ENCODE results near the gene TOR1A.
"Not testable (repeated sequence)": the region's sequence is repeated elsewhere in the genome, so short reads cannot be mapped to it uniquely, and the experiment has no call there.

The TOR1A gene

DNA sequence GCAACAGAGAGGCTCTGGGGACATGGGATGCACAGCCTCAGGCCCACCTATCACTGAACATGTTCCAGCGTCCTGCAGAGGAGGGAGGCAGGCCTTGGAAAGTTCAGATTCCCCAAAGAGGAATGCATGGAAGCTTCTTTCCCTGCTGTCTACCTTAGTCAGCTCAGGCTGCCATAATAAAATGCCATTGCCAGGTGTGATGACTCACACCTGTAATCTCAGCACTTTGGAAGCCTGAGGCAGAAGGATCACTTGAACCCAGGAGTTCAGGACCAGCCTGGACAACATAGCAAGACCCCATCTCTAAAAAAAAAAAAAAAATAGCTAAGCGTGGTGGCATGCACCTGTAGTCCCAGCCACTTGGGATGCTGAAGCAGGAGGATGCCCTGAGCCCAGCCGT is 45.5 kb downstream of the TOR1A start:
- TF ChIP-seq CTCF (IDR thresholded peaks at IDR 0.05; ENCODE audit: low read depth, low read length): no peak
- no peak for DNase-seq (ENCODE audit: extremely low read depth, low read depth)

DNA sequence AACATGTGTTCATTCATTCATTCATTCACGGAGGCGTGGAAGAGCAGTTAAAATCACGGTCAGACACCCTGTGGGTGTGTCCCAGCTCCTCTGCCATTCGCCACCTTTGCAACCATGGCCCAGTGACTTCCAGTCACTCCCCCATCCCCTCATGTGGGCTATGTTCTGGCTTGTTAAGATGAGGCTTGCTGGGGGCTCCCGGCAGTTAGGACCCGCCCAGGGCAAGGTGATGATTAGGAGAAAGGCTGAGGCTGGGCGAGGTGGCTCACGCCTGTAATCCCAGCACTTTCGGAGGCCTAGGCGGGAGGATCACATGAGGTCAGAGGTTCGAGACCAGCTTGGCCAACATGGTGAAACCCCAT is 46.2 kb downstream of the TOR1A start:
- no peak for DNase-seq (ENCODE audit: extremely low read depth, low read depth)
- TF ChIP-seq CTCF (IDR thresholded peaks at IDR 0.05; ENCODE audit: low read depth, low read length): no peak

DNA sequence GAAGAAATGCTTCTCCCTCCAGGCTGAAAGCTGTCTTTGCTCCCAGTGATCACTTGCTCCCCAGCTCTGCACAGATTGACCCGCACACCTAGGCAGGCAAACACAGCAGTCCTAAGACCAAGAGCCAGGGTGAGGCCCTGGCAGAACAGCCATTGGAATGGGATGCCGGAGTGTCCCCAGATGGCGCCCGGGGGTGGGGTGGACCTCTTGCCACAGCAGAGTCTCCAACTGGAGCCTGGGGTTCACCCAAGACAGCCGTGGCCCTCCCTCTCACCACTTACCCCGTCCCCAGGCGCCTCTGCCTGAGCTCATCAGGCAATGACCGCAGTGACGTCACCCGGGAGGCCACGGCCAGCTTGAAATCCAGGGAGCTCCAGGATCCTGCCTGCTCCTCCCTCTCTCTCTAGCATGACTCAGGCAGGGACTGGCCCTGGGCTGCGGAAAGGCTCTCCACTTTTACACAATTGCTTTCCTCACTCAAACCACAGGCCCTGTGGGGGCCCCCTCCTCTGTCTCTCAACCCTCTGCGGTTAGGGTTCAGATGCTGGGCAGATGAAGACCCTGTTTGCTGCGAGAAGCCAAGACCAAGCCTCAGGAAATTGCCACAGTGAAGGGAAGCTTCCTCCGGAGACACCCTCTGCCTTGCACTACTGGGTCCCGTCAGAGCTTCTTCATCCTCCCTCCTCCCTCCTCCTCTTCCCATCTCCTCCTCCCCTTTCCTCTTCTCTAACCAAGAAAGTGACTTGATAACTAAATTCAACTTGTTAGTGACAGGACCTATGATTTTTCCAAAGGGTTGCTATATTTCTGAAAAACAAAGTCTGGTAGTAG is 46.8 kb downstream of the TOR1A start:
- TF ChIP-seq CTCF (IDR thresholded peaks at IDR 0.05; ENCODE audit: low read depth, low read length): no peak
- peak; percentile 98 for DNase-seq (ENCODE audit: extremely low read depth, low read depth)

DNA sequence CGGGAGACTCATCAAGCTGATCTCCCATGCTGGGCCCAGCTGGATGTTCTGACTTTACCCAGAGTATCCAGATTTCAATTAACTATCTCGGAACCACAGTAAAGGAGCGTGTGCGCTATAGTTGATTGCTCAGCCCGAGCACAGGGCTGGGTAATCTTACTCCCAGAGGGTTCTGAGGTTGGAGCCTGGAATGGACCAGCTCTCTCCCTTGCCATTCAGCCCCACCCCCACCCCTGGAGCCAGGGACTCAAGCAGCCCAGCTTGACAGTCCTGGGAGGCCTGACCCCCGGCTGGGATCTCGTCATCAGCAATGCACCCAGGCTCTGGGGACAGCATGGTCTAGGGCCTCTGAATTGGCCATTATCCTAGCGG is 47.4 kb downstream of the TOR1A start:
- no peak for DNase-seq (ENCODE audit: extremely low read depth, low read depth)
- TF ChIP-seq CTCF (IDR thresholded peaks at IDR 0.05; ENCODE audit: low read depth, low read length): no peak

DNA sequence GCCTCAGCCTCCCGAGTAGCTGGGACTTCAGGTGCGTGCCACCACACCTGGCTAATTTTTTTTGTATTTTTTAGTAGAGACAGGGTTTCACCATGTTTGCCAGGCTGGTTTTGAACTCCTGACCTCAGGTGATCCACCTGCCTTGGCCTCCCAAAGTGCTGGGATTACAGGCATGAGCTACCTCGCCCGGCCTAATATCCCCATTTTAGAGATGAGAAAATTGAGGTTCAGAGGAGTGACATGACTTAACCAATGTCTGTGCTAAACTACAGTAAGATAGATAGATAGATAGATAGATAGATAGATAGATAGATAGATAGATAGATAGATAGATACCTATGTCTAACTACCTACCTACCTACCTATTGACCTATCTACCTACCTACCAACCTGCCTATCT is 47.8 kb downstream of the TOR1A start:
- not testable (repeated sequence) for DNase-seq (ENCODE audit: extremely low read depth, low read depth)

- DNase-seq (ENCODE audit: extremely low read depth, low read depth): no peak
- no peak for TF ChIP-seq CTCF (IDR thresholded peaks at IDR 0.05; ENCODE audit: low read depth, low read length)
Observed at GRCh38 chr9:129775448-129775798, 48.5 kb downstream of the TOR1A start.

DNA sequence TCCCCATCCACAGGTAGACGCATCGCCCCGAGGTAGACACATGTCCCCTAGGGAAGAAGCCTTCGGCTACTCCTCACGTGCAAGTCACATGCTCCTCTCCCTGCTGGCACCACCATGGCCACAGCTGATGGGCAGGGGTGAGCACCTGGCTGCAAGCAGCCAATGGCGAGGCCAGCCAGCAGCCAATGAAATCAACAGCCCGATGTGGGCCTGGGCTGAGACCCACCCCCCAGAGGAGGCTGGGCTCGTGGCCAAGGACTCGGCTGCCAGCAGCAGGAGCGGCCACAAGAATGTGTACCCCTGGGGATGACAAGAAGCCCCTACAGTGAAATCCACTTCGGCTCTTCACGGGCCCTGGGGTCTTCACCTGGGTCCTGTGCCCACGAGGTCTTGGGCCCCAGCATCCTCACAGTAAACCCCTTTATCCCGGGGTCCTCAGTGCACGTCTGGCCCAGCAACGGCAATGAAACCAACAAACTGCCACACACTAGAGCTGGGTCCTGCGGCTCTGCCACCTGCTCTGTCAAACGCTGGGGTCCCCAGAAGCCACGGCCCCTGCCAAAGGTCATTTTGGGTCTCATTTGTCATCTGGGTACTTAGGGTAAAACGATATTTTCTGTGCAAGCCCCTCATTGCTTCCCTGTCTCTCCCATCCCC is 49.0 kb downstream of the TOR1A start:
- TF ChIP-seq CTCF (IDR thresholded peaks at IDR 0.05; ENCODE audit: low read depth, low read length): no peak
- DNase-seq (ENCODE audit: extremely low read depth, low read depth): no peak

Measured in AG09319 (cell line).